Gastrocnemius medialis (tissue), 4 donors: Measurements from ENCODE around the gene PELI3. TPM values are rescaled to one million over a fixed set of nuclear protein-coding genes. Genes with fewer than 3 reads are reported as not detected.

Experiments
- ATAC-seq, 2 donors: fragments of 150-250 bp; one replicate each; pipeline ENCODE4 v1.9.1; 2016
- DNase-seq, 2 donors: peaks; one replicate each; pipeline ENCODE4 v3.0.0-alpha.2; 2019
- H3K27ac ChIP-seq, 4 donors: fragments of 200-600 bp; sonication (generic); 1 replicate in 1 of 4; 2 replicates in 3 of 4; pipeline ENCODE4 v1.5.1; 2016 to 2018; ENCODE audit warnings: mild to moderate bottlenecking in 2 of 4, moderate library complexity in 1 of 4
- H3K27me3 ChIP-seq, 3 donors: fragments of 200-600 bp; sonication (generic) in 2 of 3; 1 replicate in 1 of 3; 2 replicates in 2 of 3; pipeline versions ENCODE4 v1.5.1 to v1.6.0; 2016 to 2019; ENCODE audit warnings: mild to moderate bottlenecking in 1 of 3, moderate library complexity in 1 of 3
- H3K36me3 ChIP-seq, 2 donors: fragments of 200-600 bp; sonication (generic) in 1 of 2; one replicate each; pipeline ENCODE4 v1.5.1; 2017 to 2018
- H3K4me1 ChIP-seq, 2 donors: fragments of 200-600 bp; sonication (generic) in 1 of 2; one replicate each; pipeline ENCODE4 v1.5.1; 2016 to 2017; ENCODE audit warnings: mild to moderate bottlenecking in 2 of 2
- H3K4me3 ChIP-seq, 4 donors: fragments of 200-600 bp; sonication (generic) in 3 of 4; 1 replicate in 1 of 4; 2 replicates in 3 of 4; pipeline ENCODE4 v1.5.1; 2016 to 2019; ENCODE audit warnings: mild to moderate bottlenecking in 2 of 4
- H3K9me3 ChIP-seq, 3 donors: fragments of 200-600 bp; sonication (generic) in 2 of 3; 1 replicate in 1 of 3; 2 replicates in 2 of 3; pipeline ENCODE4 v1.5.1; 2016 to 2019
- CTCF ChIP-seq, 5 experiments: fragments of 450-650 bp in 3 of 5; fragments of 200-600 bp in 2 of 5; sonication (generic) in 2 of 5; IDR thresholded peaks in 4 of 5; conservative IDR thresholded peaks in 1 of 5; 1 replicate in 4 of 5; 2 replicates in 1 of 5; pipeline ENCODE4 v1.5.1; 2016 to 2019; ENCODE audit warnings: antibody characterized with exemption in 5 of 5, mild to moderate bottlenecking in 3 of 5, moderate library complexity in 3 of 5
- POLR2A ChIP-seq, 2 donors: fragments of 450-650 bp; IDR thresholded peaks; one replicate each; pipeline ENCODE4 v1.6.1; 2017; ENCODE audit warnings: antibody characterized with exemption in 2 of 2, mild to moderate bottlenecking in 2 of 2, moderate library complexity in 2 of 2
- in situ Hi-C, 4 donors: fragments of 200-750 bp; cut with MboI; loops; one replicate each; pipeline versions ENCODE4 v1.15.0 to v1.8.0; 2017; ENCODE audit warnings: low sequenced_read_pairs in 4 of 4
- intact Hi-C: fragments of 100-400 bp; cut with DNase I; formaldehyde crosslinking; loops from one replicate; pipeline ENCODE4 v1.15.1; 2023; ENCODE audit warnings: low total_unique reads
- total RNA-seq, 4 donors: library from RNA; depleted of rRNA; stranded (reverse); fragments of >200 nt; gene quantifications; one replicate each; pipeline versions ENCODE4 v1.1.0 to v1.2.3, GENCODE V29; 2016

The PELI3 gene
- total RNA-seq, result 10 to 100 TPM; 26.1 to 55.9 (median 37.3) TPM

GRCh38 chr11:66466225-66467033 lies at the start of gene PELI3:
Gene PELI3 (plus strand): TSS chr11:66466905. CDS start chr11:66468129, 1,224 bp downstream.
- no peaks in the 10 kb centered on the region for H3K9me3 ChIP-seq
- in situ Hi-C loops, result no loop called here
- peak within 1 kb of the TSS; percentile 61 to 89 (median 70) for H3K4me3 ChIP-seq
- DNase-seq, result peak; percentile 87 to 90
- peak; percentile 87 to 92 for ATAC-seq
- intact Hi-C loops, result loop anchor here (1.0 to 5.0 kb wide), 4 partner anchors 14 to 212 kb away; partner anchors contain the start of genes BBS1, DPP3 and RBM4
- TF ChIP-seq CTCF (IDR thresholded peaks at IDR 0.05 in 4 of 5, conservative IDR thresholded peaks at IDR 0.05 in 1 of 5) (no peak), POLR2A (IDR thresholded peaks at IDR 0.05) (peak in 1 of 2 donors; percentile 71)
- no peaks in the 10 kb centered on the region for H3K27me3 ChIP-seq
- H3K27ac ChIP-seq, result peak within 1 kb of the TSS; percentile 73 to 81 (median 78)
- peaks cover 6 to 10% of the 10 kb centered on the region in 2 donors for H3K4me1 ChIP-seq
- peaks cover 0 to 10% of the 10 kb centered on the region in 2 donors for H3K36me3 ChIP-seq

- Histone ChIP-seq H3K4me3 (no peak overlapping the region), H3K4me1 (peaks cover 30 to 31% of the 10 kb centered on the region in 2 donors), H3K27ac (no peak overlapping the region), H3K9me3 (no peaks in the 10 kb centered on the region), H3K36me3 (no peaks in the 10 kb centered on the region), H3K27me3 (peaks cover 0 to 6% (median 0%) of the 10 kb centered on the region in 3 donors)
- TF ChIP-seq POLR2A (IDR thresholded peaks at IDR 0.05) (no peak), CTCF (IDR thresholded peaks at IDR 0.05 in 4 of 5, conservative IDR thresholded peaks at IDR 0.05 in 1 of 5) (no peak)
- DNase-seq, result no peak
- ATAC-seq, result no peak
- in situ Hi-C loops, result loop anchor here in 3 of 4 donors (25.0 kb wide), 2 partner anchors 270 to 420 kb away; partner anchors contain the start of genes RBM4B (in 2 of the 3) and RCE1 (in 1 of the 3)
- intact Hi-C loops, result no loop called here
These were observed 49.7 kb upstream of the PELI3 start for GRCh38 chr11:66417000-66417399.

GRCh38 chr11:66418168-66418985 lies 48.3 kb upstream of the PELI3 start:
- peaks cover 0 to 6% (median 0%) of the 10 kb centered on the region in 3 donors for H3K27me3 ChIP-seq
- intact Hi-C loops (loop anchor here (1.0 kb wide), 1 partner anchor 20 kb away; the partner anchor contains the start of gene MRPL11), in situ Hi-C loops (loop anchor here in 3 of 4 donors (25.0 kb wide), 2 partner anchors 269 to 419 kb away; partner anchors contain the start of genes RBM4B (in 2 of the 3) and RCE1 (in 1 of the 3))
- ATAC-seq, result peak; percentile 95 to 98
- H3K27ac ChIP-seq, result peak overlapping the region; percentile 63 to 73 (median 65)
- H3K4me3 ChIP-seq, result no peak overlapping the region
- H3K4me1 ChIP-seq, result peaks cover 30 to 31% of the 10 kb centered on the region in 2 donors
- DNase-seq, result peak; percentile 91 to 95
- TF ChIP-seq CTCF (IDR thresholded peaks at IDR 0.05 in 4 of 5, conservative IDR thresholded peaks at IDR 0.05 in 1 of 5), result peak; percentile 29 to 53 (median 51)
- no peak for TF ChIP-seq POLR2A (IDR thresholded peaks at IDR 0.05)
- H3K36me3 ChIP-seq, result no peaks in the 10 kb centered on the region
- H3K9me3 ChIP-seq, result no peaks in the 10 kb centered on the region

GRCh38 chr11:66418986-66419308 lies 47.8 kb upstream of the PELI3 start:
- Histone ChIP-seq H3K27ac (no peak overlapping the region), H3K36me3 (no peaks in the 10 kb centered on the region), H3K9me3 (no peaks in the 10 kb centered on the region), H3K27me3 (peaks cover 0 to 6% (median 0%) of the 10 kb centered on the region in 3 donors), H3K4me3 (no peak overlapping the region), H3K4me1 (peaks cover 30 to 31% of the 10 kb centered on the region in 2 donors)
- TF ChIP-seq CTCF (IDR thresholded peaks at IDR 0.05 in 4 of 5, conservative IDR thresholded peaks at IDR 0.05 in 1 of 5) (no peak), POLR2A (IDR thresholded peaks at IDR 0.05) (no peak)
- in situ Hi-C loops, result loop anchor here in 3 of 4 donors (25.0 kb wide), 2 partner anchors 268 to 418 kb away; partner anchors contain the start of genes RBM4B (in 2 of the 3) and RCE1 (in 1 of the 3)
- DNase-seq, result no peak
- intact Hi-C loops, result loop anchor here (1.0 kb wide), 1 partner anchor 19 kb away; the partner anchor contains the start of gene MRPL11
- no peak for ATAC-seq
